SH-SY5Y (cell line): ENCODE data around the gene EPHB2.

Experiments
- GATA2 ChIP-seq: IDR thresholded peaks from 2 replicates; pipeline ENCODE4 v1.6.1; 2011; ENCODE audit warnings: mild to moderate bottlenecking, low read depth, low read length
- GATA3 ChIP-seq: IDR thresholded peaks from 2 replicates; pipeline ENCODE4 v1.6.1; 2011; ENCODE audit warnings: low read depth, mild to moderate bottlenecking, low read length, moderate library complexity

EPHB2 gene

GRCh38 chr1:22729400-22729773, 18.7 kb downstream of the EPHB2 start:
- no peak for TF ChIP-seq GATA2
- TF ChIP-seq GATA3, result no peak

GRCh38 chr1:22729912-22730311, 19.3 kb downstream of the EPHB2 start:
- TF ChIP-seq GATA3 (no peak), GATA2 (no peak)

- TF ChIP-seq GATA2 (no peak), GATA3 (no peak)
Observed at GRCh38 chr1:22731924-22732720, 21.5 kb downstream of the EPHB2 start.

- TF ChIP-seq GATA3 (no peak), GATA2 (no peak)
Observed at GRCh38 chr1:22733643-22734042, 23.0 kb downstream of the EPHB2 start.

GRCh38 chr1:22736501-22737080, 26.0 kb downstream of the EPHB2 start:
- TF ChIP-seq GATA2 (no peak), GATA3 (no peak)

- TF ChIP-seq GATA3 (no peak), GATA2 (no peak)
Observed at GRCh38 chr1:22737374-22738068, 26.9 kb downstream of the EPHB2 start.

GRCh38 chr1:22738069-22738435, 27.4 kb downstream of the EPHB2 start:
- no peak for TF ChIP-seq GATA3
- no peak for TF ChIP-seq GATA2

- TF ChIP-seq GATA2, result no peak
- TF ChIP-seq GATA3, result no peak
Observed at GRCh38 chr1:22738522-22738921, 27.9 kb downstream of the EPHB2 start.

GRCh38 chr1:22739648-22740385, 29.2 kb downstream of the EPHB2 start:
- no peak for TF ChIP-seq GATA2
- TF ChIP-seq GATA3, result no peak

- TF ChIP-seq GATA3 (no peak), GATA2 (peak; percentile 65)
Observed at GRCh38 chr1:22741118-22741517, 30.5 kb downstream of the EPHB2 start.

- TF ChIP-seq GATA3 (no peak; the same call in 1 of the 2 replicates), GATA2 (peak; percentile 80)
Observed at GRCh38 chr1:22745669-22746585, 35.3 kb downstream of the EPHB2 start.

- TF ChIP-seq GATA3 (no peak), GATA2 (no peak)
Observed at GRCh38 chr1:22747021-22747734, 36.5 kb downstream of the EPHB2 start.

GRCh38 chr1:22747735-22748073, 37.1 kb downstream of the EPHB2 start:
- TF ChIP-seq GATA2 (no peak), GATA3 (no peak)

- TF ChIP-seq GATA3, result no peak
- TF ChIP-seq GATA2, result no peak
Observed at GRCh38 chr1:22749503-22749902, 38.9 kb downstream of the EPHB2 start.
